CD14-positive monocyte (primary cell): ENCODE results near the gene NR6A1. TPM values are rescaled to one million over a fixed set of nuclear protein-coding genes. Genes with fewer than 3 reads are reported as not detected.

Experiments
- DNase-seq, 3 donors: peaks; one replicate each; pipeline ENCODE4 v3.0.0-alpha.2; 2011 to 2022
- H2AFZ ChIP-seq: 2 replicates; pipeline ENCODE4 v1.6.0; 2012; ENCODE audit warnings: mild to moderate bottlenecking, low read depth, low read length, inconsistent platforms; ENCODE audit not compliant: insufficient read depth, poor library complexity, severe bottlenecking
- H3K27ac ChIP-seq, 2 donors: 1 replicate in 1 of 2; 2 replicates in 1 of 2; pipeline ENCODE4 v1.5.1; 2012 to 2013; ENCODE audit warnings: low read length in 2 of 2, control low read depth in 1 of 2, inconsistent platforms in 1 of 2, low read depth in 1 of 2, mild to moderate bottlenecking in 1 of 2
- H3K27me3 ChIP-seq, 2 donors: one replicate each; pipeline versions ENCODE4 v1.6.0 to v1.6.1; 2011 to 2013; ENCODE audit warnings: low read length in 2 of 2; ENCODE audit not compliant: control insufficient read depth in 2 of 2, insufficient read depth in 2 of 2
- H3K36me3 ChIP-seq, 2 donors: replicated peaks in 1 of 2; 1 replicate in 1 of 2; 2 replicates in 1 of 2; pipeline versions ENCODE4 v1.5.1 to v1.6.1; 2012 to 2013; ENCODE audit warnings: low read length in 2 of 2, control low read depth in 1 of 2, inconsistent platforms in 1 of 2, mild to moderate bottlenecking in 1 of 2; ENCODE audit not compliant: insufficient read depth in 2 of 2, control insufficient read depth in 1 of 2
- H3K4me1 ChIP-seq, 2 donors: 1 replicate in 1 of 2; 2 replicates in 1 of 2; pipeline versions ENCODE4 v1.5.1 to v1.6.1; 2012 to 2013; ENCODE audit warnings: low read length in 2 of 2, control low read depth in 1 of 2, inconsistent platforms in 1 of 2, mild to moderate bottlenecking in 1 of 2, moderate library complexity in 1 of 2; ENCODE audit not compliant: insufficient read depth in 2 of 2, control insufficient read depth in 1 of 2
- H3K4me2 ChIP-seq: replicated peaks from 2 replicates; pipeline ENCODE3; 2012; ENCODE audit warnings: low read length, moderate library complexity, mild to moderate bottlenecking; ENCODE audit not compliant: poor library complexity, severe bottlenecking; ENCODE audit errors: extremely low read depth
- H3K4me3 ChIP-seq, 3 experiments: fragments of 200-600 bp in 1 of 3; sonication (generic) in 1 of 3; replicated peaks in 1 of 3; 1 replicate in 2 of 3; 2 replicates in 1 of 3; pipeline ENCODE4 v1.5.1; 2011 to 2013; ENCODE audit warnings: low read length in 3 of 3, mild to moderate bottlenecking in 3 of 3, control low read depth in 2 of 3, low read depth in 2 of 3, inconsistent platforms in 1 of 3, moderate library complexity in 1 of 3
- H3K79me2 ChIP-seq: 2 replicates; pipeline ENCODE4 v1.6.0; 2012; ENCODE audit warnings: mild to moderate bottlenecking, control low read depth, inconsistent platforms, low read length, moderate library complexity; ENCODE audit not compliant: insufficient read depth
- H3K9ac ChIP-seq: 2 replicates; pipeline ENCODE4 v1.6.0; 2017; ENCODE audit warnings: low read length, mild to moderate bottlenecking; ENCODE audit not compliant: insufficient read depth, poor library complexity, severe bottlenecking
- H3K9me3 ChIP-seq, 2 donors: replicated peaks in 1 of 2; 1 replicate in 1 of 2; 2 replicates in 1 of 2; pipeline versions ENCODE4 v1.5.1 to v1.6.1; 2012 to 2013; ENCODE audit warnings: low read length in 2 of 2, control low read depth in 1 of 2; ENCODE audit not compliant: control insufficient read depth in 1 of 2, insufficient read depth in 1 of 2
- H4K20me1 ChIP-seq: 2 replicates; pipeline ENCODE4 v1.6.0; 2012; ENCODE audit warnings: mild to moderate bottlenecking, low read length, control low read depth, moderate library complexity; ENCODE audit not compliant: insufficient read depth
- H3K27ac Mint-ChIP-seq, 7 donors: one replicate each; pipeline ENCODE4 v1.8.0; 2020; ENCODE audit warnings: mild to moderate bottlenecking in 7 of 7, mixed read lengths in 7 of 7, moderate library complexity in 6 of 7, inconsistent platforms in 2 of 7
- H3K27me3 Mint-ChIP-seq, 3 donors: one replicate each; pipeline ENCODE4 v1.8.0; 2021 to 2022; ENCODE audit warnings: low read depth in 3 of 3, mild to moderate bottlenecking in 3 of 3, mixed read lengths in 3 of 3, moderate library complexity in 3 of 3, inconsistent platforms in 1 of 3
- H3K36me3 Mint-ChIP-seq, 2 donors: one replicate each; pipeline ENCODE4 v1.8.0; 2020; ENCODE audit warnings: mixed read lengths in 2 of 2, inconsistent platforms in 1 of 2, mild to moderate bottlenecking in 1 of 2
- H3K4me1 Mint-ChIP-seq: one replicate; pipeline ENCODE4 v1.8.0; 2020; ENCODE audit warnings: mild to moderate bottlenecking, mixed read lengths
- H3K4me3 Mint-ChIP-seq, 2 donors: one replicate each; pipeline ENCODE4 v1.8.0; 2020; ENCODE audit warnings: mild to moderate bottlenecking in 2 of 2, mixed read lengths in 2 of 2, moderate library complexity in 1 of 2
- H3K9me3 Mint-ChIP-seq, 7 donors: one replicate each; pipeline ENCODE4 v1.8.0; 2020 to 2022; ENCODE audit warnings: mixed read lengths in 7 of 7, mild to moderate bottlenecking in 6 of 7, moderate library complexity in 6 of 7, inconsistent platforms in 2 of 7
- WGBS: methylation state at CpG from one replicate; pipeline ENCODE4 v1.1.5; 2013; ENCODE audit warnings: missing lambda C conversion rate; ENCODE audit not compliant: insufficient coverage; 5-methylcytosine and 5-hydroxymethylcytosine counted together
- intact Hi-C, 2 donors: fragments of 100-400 bp; cut with micrococcal nuclease; formaldehyde crosslinking; loops; one replicate each; pipeline versions ENCODE4 v1.15.0 to v1.15.1; 2023
- polyA plus RNA-seq, 3 donors: library from polyadenylated mRNA; depleted of rRNA in 1 of 3; unstranded in 2 of 3; stranded (reverse) in 1 of 3; fragments of 300-500 nt in 2 of 3; fragments of >200 nt in 1 of 3; fragmentation: Illumina TruSeq in 2 of 3; gene quantifications; 1 replicate in 2 of 3; 2 replicates in 1 of 3; pipeline ENCODE4 v1.2.3, GENCODE V29; 2012 to 2021
- TF ChIP-seq, protein P1 (sequence below): fragments of 200-600 bp; IDR thresholded peaks from one replicate; pipeline ENCODE4 v1.8.0; 2022; ENCODE audit warnings: antibody characterized with exemption, mild to moderate bottlenecking

The NR6A1 gene
- polyA plus RNA-seq, 3 donors, result 0.15 to 2.9 (median 0.28) TPM

DNA sequence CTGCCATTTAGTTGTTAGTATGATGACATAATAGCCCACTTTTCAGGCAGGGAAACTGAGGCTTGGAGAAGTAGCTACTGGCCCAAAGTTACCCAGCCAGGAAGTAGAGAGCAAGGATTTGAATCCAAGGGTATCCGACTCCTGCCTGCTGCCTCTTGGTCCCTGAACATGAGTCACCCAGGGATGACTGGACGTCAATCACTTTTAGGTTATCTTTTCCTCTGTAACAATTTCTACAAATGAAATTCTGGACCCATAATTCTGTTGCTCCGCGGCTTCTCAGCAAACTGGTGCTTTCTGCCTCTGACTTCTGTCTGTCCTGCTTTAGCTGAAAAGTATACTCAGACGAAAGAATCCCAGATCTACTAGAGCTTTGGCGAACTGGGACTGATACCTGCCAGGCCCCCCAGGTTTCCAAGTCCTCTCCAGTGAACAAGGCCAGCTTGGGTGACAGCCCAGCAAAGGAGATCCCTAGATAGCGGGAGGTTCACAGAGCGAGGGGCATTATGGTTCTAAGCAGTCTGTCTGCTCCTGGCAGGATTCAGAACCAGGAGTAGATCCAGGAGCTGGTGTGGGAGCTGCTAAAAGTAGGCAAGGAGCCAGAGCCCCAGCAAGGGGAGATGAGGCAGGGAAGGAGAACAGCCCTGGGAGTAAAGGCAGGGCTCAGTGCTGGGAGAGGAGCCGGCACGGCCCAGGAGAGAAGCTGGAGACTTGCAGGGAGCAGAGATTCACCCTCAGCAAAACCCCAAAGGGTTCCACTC, 26.4 kb upstream of the NR6A1 start:
- H3K4me3 ChIP-seq, result no peak overlapping the region
- H3K9me3 ChIP-seq, result no peaks in the 10 kb centered on the region
- Mint-ChIP-seq H3K27me3 (peaks cover 1 to 5% (median 2%) of the 10 kb centered on the region in 3 donors), H3K36me3 (no peaks in the 10 kb centered on the region), H3K27ac (peak overlapping the region in 1 of 7 donors; percentile 2), H3K9me3 (no peaks in the 10 kb centered on the region), H3K4me3 (no peak overlapping the region), H3K4me1 (peaks cover 28% of the 10 kb centered on the region)
- H4K20me1 ChIP-seq, result no peaks in the 10 kb centered on the region
- no peak overlapping the region for H3K9ac ChIP-seq
- no peak overlapping the region for H3K4me2 ChIP-seq
- H3K27me3 ChIP-seq, result no peaks in the 10 kb centered on the region
- no peaks in the 10 kb centered on the region for H3K36me3 ChIP-seq
- TF ChIP-seq, protein P1, sequence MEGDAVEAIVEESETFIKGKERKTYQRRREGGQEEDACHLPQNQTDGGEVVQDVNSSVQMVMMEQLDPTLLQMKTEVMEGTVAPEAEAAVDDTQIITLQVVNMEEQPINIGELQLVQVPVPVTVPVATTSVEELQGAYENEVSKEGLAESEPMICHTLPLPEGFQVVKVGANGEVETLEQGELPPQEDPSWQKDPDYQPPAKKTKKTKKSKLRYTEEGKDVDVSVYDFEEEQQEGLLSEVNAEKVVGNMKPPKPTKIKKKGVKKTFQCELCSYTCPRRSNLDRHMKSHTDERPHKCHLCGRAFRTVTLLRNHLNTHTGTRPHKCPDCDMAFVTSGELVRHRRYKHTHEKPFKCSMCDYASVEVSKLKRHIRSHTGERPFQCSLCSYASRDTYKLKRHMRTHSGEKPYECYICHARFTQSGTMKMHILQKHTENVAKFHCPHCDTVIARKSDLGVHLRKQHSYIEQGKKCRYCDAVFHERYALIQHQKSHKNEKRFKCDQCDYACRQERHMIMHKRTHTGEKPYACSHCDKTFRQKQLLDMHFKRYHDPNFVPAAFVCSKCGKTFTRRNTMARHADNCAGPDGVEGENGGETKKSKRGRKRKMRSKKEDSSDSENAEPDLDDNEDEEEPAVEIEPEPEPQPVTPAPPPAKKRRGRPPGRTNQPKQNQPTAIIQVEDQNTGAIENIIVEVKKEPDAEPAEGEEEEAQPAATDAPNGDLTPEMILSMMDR, result no peak
- no peaks in the 10 kb centered on the region for H3K79me2 ChIP-seq
- 92% methylated on average over 7 of the region's 10 CpGs for WGBS
- no peak overlapping the region for H2AFZ ChIP-seq
- H3K27ac ChIP-seq, result no peak overlapping the region
- peaks cover 22 to 27% of the 10 kb centered on the region in 2 donors for H3K4me1 ChIP-seq
- DNase-seq, result no peak
- intact Hi-C loops, result no loop called here

DNA sequence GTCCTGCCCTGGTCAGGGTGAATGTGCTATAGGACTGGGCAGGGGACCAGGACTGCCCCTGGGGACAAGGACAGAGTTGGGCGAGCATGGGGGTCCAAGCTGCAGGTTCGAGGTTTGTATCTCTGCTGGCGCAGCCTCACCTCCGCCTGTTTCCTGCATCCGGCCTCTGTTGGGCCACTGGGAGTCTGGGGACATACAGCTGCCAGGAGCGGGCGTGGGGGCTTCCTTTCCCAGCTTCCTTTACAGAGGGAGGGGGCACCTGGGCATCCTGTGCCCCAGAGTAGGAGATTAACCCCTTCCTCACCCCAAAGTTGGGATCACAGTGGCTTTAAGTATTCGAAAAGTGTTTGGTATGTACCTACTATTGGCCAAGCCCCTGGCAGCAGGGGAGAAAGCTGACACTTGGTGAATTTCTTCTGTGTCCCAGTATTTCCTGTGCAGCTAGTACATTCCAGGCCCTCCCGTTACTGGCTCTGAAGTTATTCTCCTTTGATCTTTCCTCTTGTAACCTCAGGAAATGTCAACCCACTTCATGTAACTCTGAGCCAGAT, 24.8 kb upstream of the NR6A1 start:
- Histone ChIP-seq H3K4me2 (no peak overlapping the region), H3K79me2 (no peaks in the 10 kb centered on the region), H3K27ac (no peak overlapping the region), H3K27me3 (no peaks in the 10 kb centered on the region), H3K4me3 (no peak overlapping the region), H3K9ac (no peak overlapping the region), H2AFZ (peak overlapping the region; percentile 35), H3K4me1 (peaks cover 15 to 18% of the 10 kb centered on the region in 2 donors), H4K20me1 (no peaks in the 10 kb centered on the region), H3K36me3 (no peaks in the 10 kb centered on the region), H3K9me3 (no peaks in the 10 kb centered on the region)
- H3K9me3 Mint-ChIP-seq, result no peaks in the 10 kb centered on the region
- no peaks in the 10 kb centered on the region for H3K36me3 Mint-ChIP-seq
- H3K27me3 Mint-ChIP-seq, result peaks cover 1 to 5% (median 3%) of the 10 kb centered on the region in 3 donors
- no peak for DNase-seq
- H3K27ac Mint-ChIP-seq, result no peak overlapping the region
- WGBS, result 18% methylated on average over 5 of the region's 9 CpGs
- H3K4me3 Mint-ChIP-seq, result no peak overlapping the region
- intact Hi-C loops, result no loop called here
- TF ChIP-seq, protein P1, result no peak
- H3K4me1 Mint-ChIP-seq, result peaks cover 20% of the 10 kb centered on the region
